HepG2 (cell line): ENCODE data around the gene SMARCA2. TPM values are rescaled to one million over a fixed set of nuclear protein-coding genes. Genes with fewer than 3 reads are reported as not detected.

Experiments used
- ATAC-seq: fragments of 200-7000 bp; cut with Tn5 transposase; 3 replicates; pipeline ENCODE4 v1.9.1; 2020; ENCODE audit warnings: mild to moderate bottlenecking, moderate library complexity
- BruUV-seq: library from RNA; stranded (reverse); fragments of 400-500 nt; replicated peaks from 2 replicates; lab custom pipeline; 2021; lab: Mats Ljungman, UMichigan
- CTCF ChIA-PET: fragments of 300-600 bp; formaldehyde crosslinking; extraction: SDS; loops from one replicate; lab custom pipeline; 2021; ENCODE audit warnings: low total read pairs, inconsistent platforms, low intra/inter-chr PET ratio; lab: Yijun Ruan, JAX
- POLR2A ChIA-PET: fragments of 350-600 bp; sonication (Branson Sonifier 250); formaldehyde crosslinking; loops from one replicate; lab custom pipeline; 2020; ENCODE audit warnings: antibody characterized with exemption, inconsistent platforms; lab: Yijun Ruan, JAX
- DNase-seq: peaks from one replicate; pipeline ENCODE4 v3.0.0-alpha.2; 2015; ENCODE audit warnings: low spot score
- FAIRE-seq: peaks from 3 replicates; lab custom pipeline; 2011; peaks lifted over from hg19 to GRCh38; lab: Jason Lieb, UNC
- H2AFZ ChIP-seq: one replicate; pipeline ENCODE4 v1.6.1; 2011; ENCODE audit warnings: low read length, inconsistent platforms
- H3K27ac ChIP-seq: fragments of 300-600 bp; 3 replicates; pipeline ENCODE4 v1.8.0; 2011; ENCODE audit warnings: mixed run types, mild to moderate bottlenecking, mixed read lengths, low read length, inconsistent platforms; ENCODE audit not compliant: insufficient read depth; ENCODE audit errors: extremely low read length
- H3K27me3 ChIP-seq, 2 experiments: fragments of 200-600 bp in 1 of 2; 2 replicates in 1 of 2; 3 replicates in 1 of 2; pipeline versions ENCODE4 v1.6.0 to v1.8.0; 2011; ENCODE audit warnings: low read length in 2 of 2, mild to moderate bottlenecking in 2 of 2, moderate library complexity in 2 of 2, inconsistent platforms in 1 of 2; ENCODE audit not compliant: insufficient read depth in 2 of 2, control insufficient read depth in 1 of 2
- H3K36me3 ChIP-seq, 2 experiments: fragments of 200-600 bp in 1 of 2; replicated peaks in 1 of 2; 2 replicates in 1 of 2; 3 replicates in 1 of 2; pipeline versions ENCODE4 v1.5.1 to v1.8.0; 2011; ENCODE audit warnings: low read length in 2 of 2, inconsistent platforms in 1 of 2; ENCODE audit not compliant: insufficient read depth in 2 of 2, control insufficient read depth in 1 of 2
- H3K4me1 ChIP-seq: 2 replicates; pipeline ENCODE4 v1.5.1; 2012; ENCODE audit warnings: low read length, inconsistent platforms; ENCODE audit not compliant: insufficient read depth
- H3K4me2 ChIP-seq: 2 replicates; pipeline ENCODE4 v1.6.0; 2011; ENCODE audit warnings: low read depth, low read length, inconsistent platforms
- H3K4me3 ChIP-seq, 3 experiments: fragments of 200-600 bp in 1 of 3; sonication (generic), shearing (Covaris generic) in 1 of 3; replicated peaks in 1 of 3; 2 replicates each; pipeline ENCODE4 v1.5.1; 2011 to 2016; ENCODE audit warnings: low read length in 3 of 3, inconsistent platforms in 2 of 3, low read depth in 2 of 3, mild to moderate bottlenecking in 2 of 3, control low read depth in 1 of 3, mixed read lengths in 1 of 3; ENCODE audit not compliant: insufficient read depth in 1 of 3
- H3K79me2 ChIP-seq: one replicate; pipeline ENCODE4 v1.6.1; 2011; ENCODE audit warnings: low read length, inconsistent platforms; ENCODE audit not compliant: insufficient read depth
- H3K9ac ChIP-seq: 2 replicates; pipeline ENCODE4 v1.6.0; 2011; ENCODE audit warnings: mild to moderate bottlenecking, low read depth, low read length, inconsistent platforms; ENCODE audit not compliant: insufficient read depth
- H3K9me3 ChIP-seq: 2 replicates; pipeline ENCODE4 v1.5.1; 2012; ENCODE audit warnings: mild to moderate bottlenecking, low read length
- H4K20me1 ChIP-seq: 2 replicates; pipeline ENCODE4 v1.6.0; 2011; ENCODE audit warnings: inconsistent platforms, mild to moderate bottlenecking, low read length, moderate library complexity; ENCODE audit not compliant: insufficient read depth
- GATAD1 ChIP-seq: IDR thresholded peaks from 2 replicates; pipeline ENCODE4 v1.6.1; 2016; ENCODE audit warnings: missing genetic modification reagents, missing compliant biosample characterization
- MED1 ChIP-seq: sonication (generic); formaldehyde crosslinking; IDR thresholded peaks from 2 replicates; pipeline ENCODE4 v1.4.0; 2020; ENCODE audit warnings: missing genetic modification reagents
- MEF2D ChIP-seq: sonication (generic); formaldehyde crosslinking; IDR thresholded peaks from 2 replicates; pipeline ENCODE4 v1.5.1; 2020; ENCODE audit warnings: mild to moderate bottlenecking, missing genetic modification reagents
- PAXIP1 ChIP-seq: sonication (generic); formaldehyde crosslinking; conservative IDR thresholded peaks from 2 replicates; pipeline ENCODE4 v1.4.0; 2020; ENCODE audit warnings: mild to moderate bottlenecking, missing genetic modification reagents, moderate library complexity
- ZBTB33 ChIP-seq: sonication (generic); formaldehyde crosslinking; IDR thresholded peaks from 2 replicates; pipeline ENCODE4 v1.4.0; 2020; ENCODE audit warnings: missing genetic modification reagents
- ZMYM2 ChIP-seq: sonication (generic); formaldehyde crosslinking; IDR thresholded peaks from 2 replicates; pipeline ENCODE4 v1.8.0; 2022; ENCODE audit warnings: mild to moderate bottlenecking, missing genetic modification reagents
- WGBS: methylation state at CpG from one replicate; pipeline ENCODE4 v1.1.6; 2017; ENCODE audit warnings: low lambda C conversion rate; 5-methylcytosine and 5-hydroxymethylcytosine counted together
- in situ Hi-C: cut with HindIII; loops from 2 replicates; pipeline ENCODE4 v1.10.0; 2017; ENCODE audit warnings: low pct_unique_long_range_greater_than_20kb; ENCODE audit not compliant: extremely low pct_ligation_motif_present
- intact Hi-C: fragments of 100-400 bp; cut with micrococcal nuclease; formaldehyde crosslinking; loops from one replicate; pipeline ENCODE4 v1.10.0; 2022; ENCODE audit not compliant: unreplicated experiment
- polyA plus RNA-seq, 8 experiments: library from polyadenylated mRNA; depleted of rRNA in 3 of 8; stranded (reverse) in 7 of 8; unstranded in 1 of 8; fragments of >200 nt; fragmentation: Illumina TruSeq in 4 of 8; extraction: Trizol in 4 of 8; gene quantifications; 2 replicates each; pipeline versions ENCODE4 v1.2.1 to v1.2.3, GENCODE V29; 2011 to 2016; ENCODE audit warnings: low read depth in 4 of 8, missing spikeins in 1 of 8, mixed read lengths in 1 of 8; ENCODE audit not compliant: insufficient read depth in 1 of 8
- total RNA-seq, 5 experiments: library from RNA; depleted of rRNA; stranded (reverse); fragments of >200 nt; fragmentation: Illumina TruSeq; extraction: Trizol; gene quantifications; 2 replicates each; pipeline ENCODE4 v1.2.3, GENCODE V29; 2016; ENCODE audit warnings: low read depth in 1 of 5

Gene SMARCA2
- total and polyA plus RNA-seq, 2 of the 13 experiments (the other 11 are each of a cell fraction or from before 2014, with no cell fraction given): 22.5 to 23.7 TPM

- H3K4me1 ChIP-seq: peaks cover 16% of the 10 kb centered on the region
- WGBS: 60% methylated on average over 1 of the region's 1 CpG
- H2AFZ ChIP-seq: no peak overlapping the region
- no peaks in the 10 kb centered on the region for H4K20me1 ChIP-seq
- intact Hi-C loops: no loop called here
- H3K9me3 ChIP-seq: no peaks in the 10 kb centered on the region
- in situ Hi-C loops: no loop called here
- no peak overlapping the region for H3K4me3 ChIP-seq
- FAIRE-seq (no peak), ATAC-seq (no peak), DNase-seq (no peak)
- H3K4me2 ChIP-seq: no peak overlapping the region
- H3K36me3 ChIP-seq: no peaks in the 10 kb centered on the region
- no peak overlapping the region for H3K9ac ChIP-seq
- ChIA-PET POLR2A (no interaction called here), CTCF (no interaction called here)
- no TSS peak for BruUV-seq
- no peak overlapping the region for H3K27ac ChIP-seq
- H3K79me2 ChIP-seq: no peaks in the 10 kb centered on the region
- TF ChIP-seq GATAD1 (CRISPR knock-in tag): no peak
- TF ChIP-seq ZBTB33 (CRISPR knock-in tag): no peak
- no peak for TF ChIP-seq MEF2D
- TF ChIP-seq ZMYM2 (CRISPR knock-in tag): no peak
- no peak for TF ChIP-seq PAXIP1 (CRISPR knock-in tag)
- no peak for TF ChIP-seq MED1 (CRISPR knock-in tag)
- no peaks in the 10 kb centered on the region for H3K27me3 ChIP-seq
These were observed 34.8 kb upstream of the SMARCA2 start for GRCh38 chr9:1980387-1980786.
